Measurements from ENCODE around the gene SPDYE3.
"Not testable (repeated sequence)": the region's sequence is repeated elsewhere in the genome, so short reads cannot be mapped to it uniquely, and the experiment has no call there.

The SPDYE3 gene

GRCh38 chr7:100307402-100307801, at the start of gene SPDYE3:
SPDYE3 (plus strand) TSS chr7:100307702; CDS start chr7:100307886, 184 bp downstream.
- DNase-seq, result not testable (repeated sequence)

- not testable (repeated sequence) for DNase-seq
Measured at GRCh38 chr7:100259984-100260383, 47.5 kb upstream of the SPDYE3 start.

GRCh38 chr7:100262896-100263295, 44.6 kb upstream of the SPDYE3 start:
- not testable (repeated sequence) for DNase-seq

- not testable (repeated sequence) for DNase-seq
Measured at GRCh38 chr7:100264223-100264622, 43.3 kb upstream of the SPDYE3 start.

GRCh38 chr7:100264669-100265165, 42.8 kb upstream of the SPDYE3 start:
- not testable (repeated sequence) for DNase-seq

- not testable (repeated sequence) for DNase-seq
Measured at GRCh38 chr7:100265851-100266250, 41.7 kb upstream of the SPDYE3 start.

- DNase-seq, result no peak
Measured at GRCh38 chr7:100266576-100267354, 40.7 kb upstream of the SPDYE3 start.

GRCh38 chr7:100267648-100268047, 39.9 kb upstream of the SPDYE3 start:
- DNase-seq, result no peak

- DNase-seq, result not testable (repeated sequence)
Measured at GRCh38 chr7:100268882-100269281, 38.6 kb upstream of the SPDYE3 start.

- not testable (repeated sequence) for DNase-seq
Measured at GRCh38 chr7:100269306-100270045, 38.0 kb upstream of the SPDYE3 start.

GRCh38 chr7:100270046-100270918, 37.2 kb upstream of the SPDYE3 start:
- DNase-seq, result not testable (repeated sequence)

- not testable (repeated sequence) for DNase-seq
Measured at GRCh38 chr7:100270941-100271593, 36.4 kb upstream of the SPDYE3 start.

- DNase-seq, result no peak
Measured at GRCh38 chr7:100271716-100272537, 35.6 kb upstream of the SPDYE3 start.

GRCh38 chr7:100272538-100272902, 35.0 kb upstream of the SPDYE3 start:
- not testable (repeated sequence) for DNase-seq

GRCh38 chr7:100275120-100275519, 32.4 kb upstream of the SPDYE3 start:
- DNase-seq, result no peak

- DNase-seq, result not testable (repeated sequence)
Measured at GRCh38 chr7:100276126-100276525, 31.4 kb upstream of the SPDYE3 start.

- DNase-seq, result not testable (repeated sequence)
Measured at GRCh38 chr7:100282069-100282608, 25.4 kb upstream of the SPDYE3 start.

- not testable (repeated sequence) for DNase-seq
Measured at GRCh38 chr7:100283147-100283546, 24.4 kb upstream of the SPDYE3 start.

- DNase-seq, result not testable (repeated sequence)
Measured at GRCh38 chr7:100287191-100287969, 20.1 kb upstream of the SPDYE3 start.

- DNase-seq, result not testable (repeated sequence)
Measured at GRCh38 chr7:100288258-100288657, 19.2 kb upstream of the SPDYE3 start.
